ENCODE measurements around the gene CZIB.

The CZIB gene

GRCh38 chr1:53166366-53166765 lies 54.1 kb downstream of the CZIB start:
- TF ChIP-seq, protein P1, sequence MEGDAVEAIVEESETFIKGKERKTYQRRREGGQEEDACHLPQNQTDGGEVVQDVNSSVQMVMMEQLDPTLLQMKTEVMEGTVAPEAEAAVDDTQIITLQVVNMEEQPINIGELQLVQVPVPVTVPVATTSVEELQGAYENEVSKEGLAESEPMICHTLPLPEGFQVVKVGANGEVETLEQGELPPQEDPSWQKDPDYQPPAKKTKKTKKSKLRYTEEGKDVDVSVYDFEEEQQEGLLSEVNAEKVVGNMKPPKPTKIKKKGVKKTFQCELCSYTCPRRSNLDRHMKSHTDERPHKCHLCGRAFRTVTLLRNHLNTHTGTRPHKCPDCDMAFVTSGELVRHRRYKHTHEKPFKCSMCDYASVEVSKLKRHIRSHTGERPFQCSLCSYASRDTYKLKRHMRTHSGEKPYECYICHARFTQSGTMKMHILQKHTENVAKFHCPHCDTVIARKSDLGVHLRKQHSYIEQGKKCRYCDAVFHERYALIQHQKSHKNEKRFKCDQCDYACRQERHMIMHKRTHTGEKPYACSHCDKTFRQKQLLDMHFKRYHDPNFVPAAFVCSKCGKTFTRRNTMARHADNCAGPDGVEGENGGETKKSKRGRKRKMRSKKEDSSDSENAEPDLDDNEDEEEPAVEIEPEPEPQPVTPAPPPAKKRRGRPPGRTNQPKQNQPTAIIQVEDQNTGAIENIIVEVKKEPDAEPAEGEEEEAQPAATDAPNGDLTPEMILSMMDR (IDR thresholded peaks at IDR 0.05; ENCODE audit: insufficient read depth, missing control alignments) = no peak
- DNase-seq (ENCODE audit: insufficient read length, low spot score) (no peak), FAIRE-seq (no peak)

GRCh38 chr1:53165408-53165961 lies 54.9 kb downstream of the CZIB start:
- FAIRE-seq (no peak), DNase-seq (ENCODE audit: insufficient read length, low spot score) (no peak)
- TF ChIP-seq, protein P1 (IDR thresholded peaks at IDR 0.05; ENCODE audit: insufficient read depth, missing control alignments) = no peak

Measured in D721Med (cell line).